GM21825 (cell line): Measurements from ENCODE around the gene ITSN2.

ENCODE experiments used
- ATAC-seq: cut with Tn5 transposase; IDR thresholded peaks from one replicate; pipeline ENCODE4 v1.9.1; 2021; ENCODE audit warnings: mild to moderate bottlenecking, moderate library complexity; ENCODE audit not compliant: unreplicated experiment

The ITSN2 gene

GRCh38 chr2:24190503-24190902, 169.8 kb downstream of the ITSN2 start:
- ATAC-seq, result no peak

- ATAC-seq, result no peak
Measured at GRCh38 chr2:24189551-24189950, 170.8 kb downstream of the ITSN2 start.

- no peak for ATAC-seq
Measured at GRCh38 chr2:24183366-24184069, 176.8 kb downstream of the ITSN2 start.

- no peak for ATAC-seq
Measured at GRCh38 chr2:24182507-24182906, 177.8 kb downstream of the ITSN2 start.

DNA sequence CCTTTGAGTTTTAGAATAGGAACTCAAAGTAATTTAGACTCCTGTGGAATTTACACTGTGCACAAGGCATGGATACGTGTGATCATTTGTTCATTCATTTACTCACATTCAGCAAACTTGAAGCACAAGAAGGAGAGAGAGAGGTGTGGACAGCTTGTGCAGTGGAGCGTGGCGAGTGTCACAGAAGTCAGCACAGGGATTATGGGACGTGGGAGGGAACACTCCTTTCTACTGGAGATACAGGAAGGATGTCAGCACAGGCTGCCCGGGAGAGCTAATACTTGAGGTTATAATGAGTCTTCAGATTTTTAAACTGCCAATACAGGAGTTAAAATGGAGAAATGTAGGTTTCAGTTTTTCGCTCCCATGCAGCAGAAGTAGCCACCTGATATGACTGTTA, 178.5 kb downstream of the ITSN2 start:
- ATAC-seq, result no peak

GRCh38 chr2:24179683-24180082, 180.7 kb downstream of the ITSN2 start:
- ATAC-seq, result no peak

GRCh38 chr2:24176326-24176725, 184.0 kb downstream of the ITSN2 start:
- no peak for ATAC-seq

- ATAC-seq, result no peak
Measured at GRCh38 chr2:24175631-24176187, 184.6 kb downstream of the ITSN2 start.

DNA sequence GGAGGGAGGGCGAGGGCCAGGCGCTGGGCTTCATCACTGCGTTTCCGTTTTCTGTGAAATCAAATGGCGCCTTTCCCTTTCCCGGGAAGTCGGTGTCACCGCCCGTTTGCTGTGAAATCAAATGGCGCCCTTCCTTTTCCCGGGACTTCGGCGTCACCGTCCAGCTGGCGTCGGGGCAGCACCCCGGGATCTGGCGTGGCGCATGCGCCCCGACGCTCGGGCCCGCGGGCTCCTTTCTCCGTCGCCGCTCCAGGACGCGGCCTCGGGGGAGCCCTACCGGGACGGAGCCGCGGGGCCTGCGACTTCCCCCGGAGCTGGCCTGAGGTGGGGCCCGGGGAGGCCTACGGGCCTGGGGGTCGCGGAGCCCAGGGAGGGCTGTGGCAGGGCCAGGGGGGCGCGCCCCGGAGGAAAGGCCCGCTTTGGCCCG, 185.5 kb downstream of the ITSN2 start, which contains the start of gene FAM228A:
TSS of gene FAM228A (plus strand) at position 203 of the 427 bp plus-strand sequence. CDS start 428 bp downstream, outside the sequence.
- ATAC-seq, result no peak

DNA sequence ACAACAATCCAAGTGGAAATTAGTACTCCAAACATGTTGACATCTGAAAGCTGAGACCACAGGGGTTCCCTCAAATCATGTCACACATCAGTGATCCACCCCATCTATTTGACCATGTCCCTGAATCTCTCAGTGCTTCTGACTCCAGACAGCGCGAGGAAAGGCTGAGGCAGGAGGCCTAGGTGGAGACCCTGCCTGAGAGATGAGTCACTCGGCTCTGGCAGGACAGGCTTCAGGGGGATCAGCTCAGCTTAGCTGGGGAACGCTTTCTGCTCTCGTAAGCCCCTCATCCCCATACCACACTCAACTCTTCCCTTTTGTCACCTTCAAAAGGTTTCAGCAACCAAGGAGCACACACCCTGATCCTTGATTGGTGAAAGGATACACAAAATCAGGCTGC, 191.3 kb downstream of the ITSN2 start:
- no peak for ATAC-seq

DNA sequence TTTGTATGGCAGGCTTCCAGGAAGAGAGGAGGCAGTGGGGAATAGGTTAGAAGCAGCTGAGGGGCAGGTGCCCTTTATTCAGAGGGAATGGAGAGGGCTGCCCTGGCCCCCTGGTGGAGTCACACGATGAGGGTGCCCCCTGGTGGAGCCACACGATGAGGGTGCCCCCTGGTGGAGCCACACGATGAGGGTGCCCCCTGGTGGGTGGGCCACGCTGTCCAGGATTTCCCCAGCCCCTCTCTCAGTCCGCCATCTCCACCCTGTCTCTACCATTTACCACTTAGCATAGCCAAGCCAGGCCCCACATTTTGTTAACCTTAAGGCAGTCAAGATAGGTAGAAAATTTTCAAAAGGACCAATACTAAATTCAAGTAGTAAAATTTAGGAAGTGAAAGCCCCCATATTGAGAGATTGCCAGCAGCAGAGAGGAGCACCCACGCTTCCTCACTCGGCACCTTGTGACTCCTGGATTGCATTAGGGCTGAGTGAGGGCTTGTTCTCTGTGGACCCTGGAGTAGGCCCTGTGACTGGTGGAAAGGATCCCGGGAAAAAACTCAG, 195.8 kb downstream of the ITSN2 start:
- peak; percentile 68 for ATAC-seq

GRCh38 chr2:24163601-24164000, 196.7 kb downstream of the ITSN2 start:
- no peak for ATAC-seq

DNA sequence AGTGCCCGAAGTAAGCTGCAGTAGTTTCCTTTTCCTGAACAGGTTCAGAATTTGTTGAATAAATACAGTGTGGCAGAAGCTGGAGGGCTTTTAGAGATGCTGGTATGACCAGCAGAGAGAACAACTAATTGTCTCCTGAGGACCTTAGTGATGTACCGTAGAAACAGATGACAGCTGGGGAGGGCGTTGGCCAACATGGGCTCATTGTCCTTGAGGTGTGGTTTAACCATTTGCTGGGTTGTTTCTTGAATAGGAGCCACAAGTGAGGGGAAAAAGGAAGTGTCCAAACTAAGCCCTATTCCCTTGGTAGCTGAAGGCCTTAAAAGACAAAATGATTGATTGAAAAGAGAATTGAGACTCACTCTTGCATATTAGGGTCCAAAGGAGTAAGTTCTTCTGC, 197.2 kb downstream of the ITSN2 start:
- no peak for ATAC-seq

DNA sequence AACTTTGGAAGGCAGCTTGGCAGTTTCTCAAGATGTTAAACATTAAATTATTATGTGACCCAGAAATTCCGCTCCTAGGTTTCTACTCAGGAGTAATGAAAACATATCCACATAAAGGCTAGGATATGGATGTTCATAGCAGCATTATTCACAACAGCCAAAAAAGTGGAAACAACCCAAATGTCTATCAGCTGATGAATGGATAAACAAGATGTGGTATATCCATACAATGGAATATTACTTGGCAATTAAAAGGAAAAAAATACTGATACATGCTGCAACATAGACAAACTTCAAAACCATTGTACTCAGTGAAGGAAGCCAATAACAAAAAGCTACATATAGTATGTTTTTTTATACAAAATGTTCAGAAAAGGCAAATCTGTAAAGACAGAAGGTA, 197.8 kb downstream of the ITSN2 start:
- no peak for ATAC-seq

GRCh38 chr2:24160761-24161160, 199.6 kb downstream of the ITSN2 start:
- ATAC-seq, result no peak

- ATAC-seq, result no peak
Measured at GRCh38 chr2:24159708-24160107, 200.6 kb downstream of the ITSN2 start.

- ATAC-seq, result no peak
Measured at GRCh38 chr2:24158131-24158530, 202.2 kb downstream of the ITSN2 start.

DNA sequence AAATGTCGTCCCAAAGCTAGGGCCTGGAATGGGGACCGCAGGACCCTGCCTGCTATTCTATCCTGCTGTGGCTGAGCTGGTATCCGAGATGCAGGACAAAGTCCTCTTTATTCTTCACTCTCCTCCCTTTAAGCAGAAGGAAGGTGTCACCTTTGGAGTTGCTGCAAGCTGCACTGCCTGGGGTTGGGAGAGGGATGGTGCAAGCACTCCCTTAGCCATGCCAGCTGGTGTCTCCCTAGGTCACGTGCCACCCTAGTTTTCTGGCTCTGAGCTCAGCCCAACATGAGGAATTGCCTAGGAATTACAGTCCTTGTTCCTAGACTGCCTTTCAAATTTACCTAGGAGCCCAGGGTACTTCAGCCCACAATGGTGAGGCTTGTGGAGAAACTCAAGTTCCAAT, 206.9 kb downstream of the ITSN2 start:
- ATAC-seq, result no peak
